ENCODE results near the gene MCM3. TPM values are rescaled to one million over a fixed set of nuclear protein-coding genes. Genes with fewer than 3 reads are reported as not detected.

The MCM3 gene
- total and polyA plus RNA-seq, 9 donors = 25.5 to 43.8 (median 37.1) TPM

GRCh38 chr6:52300489-52300931 is 16.0 kb upstream of the MCM3 start:
- peaks cover 3% of the 10 kb centered on the region for H3K4me1 ChIP-seq (ENCODE audit: insufficient read depth)
- no peaks in the 10 kb centered on the region for H3K9me3 ChIP-seq
- DNase-seq = no peak
- no peak overlapping the region for H3K4me3 ChIP-seq
- no peak overlapping the region for H3K27ac ChIP-seq
- no peaks in the 10 kb centered on the region for H3K27me3 ChIP-seq
- TF ChIP-seq EP300 (IDR thresholded peaks at IDR 0.05) (no peak), POLR2A (IDR thresholded peaks at IDR 0.05) (no peak), CTCF (IDR thresholded peaks at IDR 0.05) (no peak)
- intact Hi-C loops (cut with DNase I) = no loop called here
- WGBS, 3 donors = 93 to 95% (median 94%) methylated on average over 2 of the region's 2 CpGs
- H3K36me3 ChIP-seq = no peaks in the 10 kb centered on the region

- 83 to 94% (median 87%) methylated on average over 3 of the region's 3 CpGs for WGBS, 3 donors
- H3K27ac ChIP-seq = no peak overlapping the region
- no peak for TF ChIP-seq EP300 (IDR thresholded peaks at IDR 0.05)
- TF ChIP-seq CTCF (IDR thresholded peaks at IDR 0.05) = no peak
- TF ChIP-seq POLR2A (IDR thresholded peaks at IDR 0.05) = no peak
- no peaks in the 10 kb centered on the region for H3K9me3 ChIP-seq
- no peak overlapping the region for H3K4me3 ChIP-seq
- no peak for DNase-seq
- H3K36me3 ChIP-seq = no peaks in the 10 kb centered on the region
- no peaks in the 10 kb centered on the region for H3K4me1 ChIP-seq (ENCODE audit: insufficient read depth)
- intact Hi-C loops (cut with DNase I) = no loop called here
- H3K27me3 ChIP-seq = no peaks in the 10 kb centered on the region
Measured at GRCh38 chr6:52299653-52300052, 15.1 kb upstream of the MCM3 start.

GRCh38 chr6:52297433-52297832 is 12.9 kb upstream of the MCM3 start:
- no peak for DNase-seq
- no peak for TF ChIP-seq CTCF (IDR thresholded peaks at IDR 0.05)
- no peak for TF ChIP-seq EP300 (IDR thresholded peaks at IDR 0.05)
- no peak for TF ChIP-seq POLR2A (IDR thresholded peaks at IDR 0.05)
- intact Hi-C loops (cut with DNase I) = no loop called here
- WGBS, 3 donors = 92 to 93% (median 92%) methylated on average over 3 of the region's 3 CpGs
- Histone ChIP-seq H3K27me3 (no peaks in the 10 kb centered on the region), H3K4me1 (ENCODE audit: insufficient read depth) (no peaks in the 10 kb centered on the region), H3K27ac (no peak overlapping the region), H3K9me3 (no peaks in the 10 kb centered on the region), H3K4me3 (no peak overlapping the region), H3K36me3 (no peaks in the 10 kb centered on the region)

GRCh38 chr6:52293067-52293466 is 8.5 kb upstream of the MCM3 start:
- Histone ChIP-seq H3K4me3 (no peak overlapping the region), H3K9me3 (no peaks in the 10 kb centered on the region), H3K27me3 (no peaks in the 10 kb centered on the region), H3K36me3 (no peaks in the 10 kb centered on the region), H3K27ac (no peak overlapping the region), H3K4me1 (ENCODE audit: insufficient read depth) (no peaks in the 10 kb centered on the region)
- TF ChIP-seq CTCF (IDR thresholded peaks at IDR 0.05) (no peak), POLR2A (IDR thresholded peaks at IDR 0.05) (no peak), EP300 (IDR thresholded peaks at IDR 0.05) (no peak)
- intact Hi-C loops (cut with DNase I) = no loop called here
- DNase-seq = no peak
